Stimulated activated CD4-positive, alpha-beta T cell treated with anti-CD3 and anti-CD28 coated beads, TNF-alpha, amount 100 ng/mL, for 48 hours (primary cell): ENCODE results near the gene OTX2.

Experiments
- DNase-seq, 3 donors: peaks; one replicate each; pipeline ENCODE4 v3.0.0-alpha.2; 2020; ENCODE audit warnings: low read depth in 3 of 3

The OTX2 gene

DNA sequence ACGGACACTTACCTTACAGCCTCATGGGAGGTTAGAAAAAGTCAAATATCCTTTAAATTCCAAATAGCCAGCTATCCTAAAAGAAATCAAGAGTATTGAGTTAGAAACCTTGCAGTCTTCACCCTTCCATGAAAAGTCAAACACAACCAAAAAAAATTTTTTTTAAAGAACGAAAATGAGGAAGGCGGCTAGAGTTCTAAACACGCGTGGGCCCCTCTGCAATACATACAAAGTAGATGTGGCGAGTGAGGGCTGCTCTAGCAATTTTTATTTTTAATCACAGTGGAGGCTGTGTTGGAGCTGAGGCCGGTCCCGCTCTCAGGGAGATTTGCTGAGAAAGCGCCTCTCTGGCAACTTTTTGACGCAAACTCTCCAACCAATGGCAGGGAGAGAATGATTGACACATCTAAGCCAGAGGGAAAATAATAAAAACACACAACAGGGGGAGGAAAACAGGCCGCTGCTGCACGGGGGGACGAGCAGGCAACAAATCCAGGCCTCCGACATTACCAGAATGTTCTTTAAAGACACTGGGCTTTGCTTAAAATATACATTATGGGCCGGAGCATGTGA is at the start of gene OTX2:
Gene OTX2 (minus strand): TSS at position 333 of the 573 bp plus-strand sequence. CDS start 5,023 bp downstream, outside the sequence.
- DNase-seq, result no peak

- DNase-seq, result no peak
Observed at GRCh38 chr14:56858422-56858821, 48.1 kb upstream of the OTX2 start.

- DNase-seq, result no peak
Observed at GRCh38 chr14:56857216-56857615, 46.9 kb upstream of the OTX2 start.

DNA sequence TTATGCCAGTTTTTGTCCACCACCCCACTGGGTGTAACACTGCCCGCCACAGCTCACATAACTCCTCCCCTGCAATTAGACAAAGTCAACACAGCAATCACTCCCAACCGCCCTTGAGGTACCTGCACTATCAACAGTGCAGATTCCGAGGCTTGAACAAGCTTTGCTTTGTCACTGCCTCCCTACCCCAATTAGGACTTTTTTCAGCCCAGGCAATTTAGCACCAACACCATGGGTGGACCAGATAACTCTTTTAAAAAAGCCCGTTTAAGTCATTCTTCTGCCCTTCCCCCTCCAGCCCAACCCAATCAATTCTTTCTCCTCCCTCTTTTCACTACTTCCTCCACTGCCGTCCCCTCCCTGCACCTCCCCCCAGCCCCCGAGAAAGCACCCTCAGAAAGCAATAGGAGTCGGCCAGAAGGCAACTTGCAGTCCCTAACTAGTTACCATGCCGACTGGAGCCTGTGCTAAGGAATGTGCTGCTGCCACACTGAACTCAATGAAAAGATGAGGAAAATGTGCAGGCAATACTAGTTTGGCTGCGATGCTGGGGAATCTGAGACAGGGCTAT is 45.7 kb upstream of the OTX2 start:
- DNase-seq, result no peak

GRCh38 chr14:56854325-56854724 is 44.0 kb upstream of the OTX2 start:
- DNase-seq, result no peak

- DNase-seq, result no peak
Observed at GRCh38 chr14:56846970-56847930, 37.0 kb upstream of the OTX2 start.

DNA sequence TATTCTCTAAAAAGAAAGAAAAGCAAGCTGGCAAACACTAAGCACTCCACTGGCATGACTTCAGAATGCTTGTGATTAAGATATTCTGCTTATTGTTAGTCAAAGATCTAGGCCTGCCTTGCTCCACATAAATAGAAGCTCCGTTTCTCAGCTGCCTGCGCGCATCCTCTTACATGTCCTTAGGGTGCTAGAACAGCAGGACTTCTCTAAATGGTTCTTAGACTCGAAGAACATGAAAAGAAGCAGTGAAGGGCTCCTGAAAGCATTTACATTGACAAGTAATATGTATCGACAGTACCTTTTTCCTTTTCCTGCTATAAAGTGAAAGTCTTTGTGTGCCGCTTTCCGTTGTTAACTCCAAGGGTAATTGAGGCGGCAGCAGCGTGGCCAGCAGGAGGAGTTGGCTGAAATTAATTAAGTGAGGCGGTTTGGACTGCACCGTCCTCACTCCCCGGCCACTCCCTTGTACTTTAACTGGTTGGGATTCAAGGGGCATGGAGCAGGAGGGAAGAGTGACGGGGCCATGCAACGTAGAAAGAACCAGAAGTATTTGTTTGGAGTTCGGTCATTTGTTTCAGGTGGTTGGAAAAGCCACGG is 34.2 kb upstream of the OTX2 start:
- DNase-seq, result no peak

- DNase-seq, result no peak
Observed at GRCh38 chr14:56841611-56842010, 31.3 kb upstream of the OTX2 start.

DNA sequence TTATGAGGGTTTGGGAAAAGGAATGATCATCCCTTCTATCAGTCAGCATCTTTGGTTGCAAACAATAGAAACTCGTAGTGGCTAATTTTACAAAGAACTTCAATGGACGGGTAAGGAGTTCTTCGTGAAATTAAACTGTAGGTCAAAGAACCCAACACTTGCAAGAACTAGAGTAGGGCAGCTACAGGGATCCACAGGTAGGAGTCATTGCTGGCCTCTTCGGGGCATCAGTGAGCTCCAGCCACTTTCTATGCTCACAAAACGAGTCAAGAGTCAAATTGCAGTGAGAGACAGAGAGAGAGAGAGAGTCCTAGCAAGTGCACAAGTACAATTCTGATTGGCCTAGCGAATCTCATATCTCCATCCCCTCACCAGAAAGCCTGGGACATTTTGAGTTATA is 29.9 kb upstream of the OTX2 start:
- DNase-seq, result no peak

GRCh38 chr14:56829151-56829550 is 18.9 kb upstream of the OTX2 start:
- DNase-seq, result no peak

DNA sequence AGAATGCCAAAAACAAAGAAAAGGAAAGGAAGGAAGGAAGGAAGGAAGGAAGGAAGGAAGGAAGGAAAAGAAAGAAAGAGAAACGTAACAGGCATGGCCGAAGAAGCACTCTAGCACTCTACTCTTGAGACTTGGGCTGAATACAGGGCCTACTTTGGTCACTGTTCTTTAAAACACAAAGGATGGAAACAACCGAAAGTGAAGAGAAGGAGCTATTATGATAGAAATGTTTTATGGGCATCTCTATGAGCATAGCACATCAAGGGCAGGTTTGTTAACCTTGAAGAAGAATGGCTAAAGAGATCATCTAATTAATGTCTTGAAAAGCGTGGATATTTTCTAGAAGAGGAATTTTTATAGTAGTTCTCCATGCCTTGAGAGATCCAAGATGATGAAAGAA is 15.9 kb upstream of the OTX2 start:
- no peak for DNase-seq

GRCh38 chr14:56821805-56822610 is 11.7 kb upstream of the OTX2 start:
- DNase-seq, result no peak

GRCh38 chr14:56821177-56821576 is 10.9 kb upstream of the OTX2 start:
- no peak for DNase-seq

DNA sequence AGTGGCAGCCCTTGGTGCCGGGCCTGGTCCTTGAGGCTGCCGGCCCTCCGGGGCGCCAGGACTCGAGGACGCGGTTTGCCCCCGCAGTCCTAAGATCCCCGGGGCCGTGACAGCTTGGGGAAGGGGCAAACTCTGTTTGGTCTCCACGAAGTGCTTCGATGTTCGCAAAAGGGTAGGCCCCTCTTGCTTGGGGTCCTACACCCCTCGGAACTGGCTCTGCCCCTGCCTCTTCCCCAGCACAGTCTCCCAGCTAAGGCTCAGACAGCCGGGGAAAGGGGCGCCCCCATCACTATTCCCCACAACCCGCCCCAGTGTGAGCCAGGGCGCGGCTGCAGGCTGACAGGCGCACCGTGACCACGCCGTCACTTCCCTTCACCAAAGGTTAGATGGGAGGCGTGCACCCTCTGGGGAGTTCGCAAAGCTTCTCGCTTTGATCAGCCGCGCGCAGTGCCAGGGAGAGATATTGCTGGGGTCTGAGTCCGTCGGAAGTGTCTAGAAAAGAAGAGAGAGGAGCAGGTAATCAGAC is 7.2 kb upstream of the OTX2 start:
- no peak for DNase-seq

GRCh38 chr14:56816574-56817391 is 6.5 kb upstream of the OTX2 start:
- no peak for DNase-seq

DNA sequence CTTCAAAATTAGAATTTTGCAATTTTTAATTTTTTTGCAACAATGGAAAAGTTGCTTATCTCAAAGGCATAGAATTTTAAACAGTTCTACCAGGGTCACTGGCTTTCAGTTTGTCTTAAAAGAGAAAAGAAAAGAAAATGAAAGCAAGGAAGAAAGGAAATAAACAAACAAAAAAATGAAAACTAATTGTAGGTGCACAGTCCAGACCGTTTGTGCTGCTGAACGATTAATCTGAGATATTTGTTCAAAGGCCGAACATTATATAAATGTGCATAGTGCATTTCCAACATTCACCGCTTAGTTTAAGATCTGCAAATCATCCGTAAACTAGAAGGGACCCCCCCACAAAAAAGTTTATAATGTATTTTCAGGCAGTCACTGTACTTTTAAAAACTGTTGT is 5.5 kb upstream of the OTX2 start:
- no peak for DNase-seq

DNA sequence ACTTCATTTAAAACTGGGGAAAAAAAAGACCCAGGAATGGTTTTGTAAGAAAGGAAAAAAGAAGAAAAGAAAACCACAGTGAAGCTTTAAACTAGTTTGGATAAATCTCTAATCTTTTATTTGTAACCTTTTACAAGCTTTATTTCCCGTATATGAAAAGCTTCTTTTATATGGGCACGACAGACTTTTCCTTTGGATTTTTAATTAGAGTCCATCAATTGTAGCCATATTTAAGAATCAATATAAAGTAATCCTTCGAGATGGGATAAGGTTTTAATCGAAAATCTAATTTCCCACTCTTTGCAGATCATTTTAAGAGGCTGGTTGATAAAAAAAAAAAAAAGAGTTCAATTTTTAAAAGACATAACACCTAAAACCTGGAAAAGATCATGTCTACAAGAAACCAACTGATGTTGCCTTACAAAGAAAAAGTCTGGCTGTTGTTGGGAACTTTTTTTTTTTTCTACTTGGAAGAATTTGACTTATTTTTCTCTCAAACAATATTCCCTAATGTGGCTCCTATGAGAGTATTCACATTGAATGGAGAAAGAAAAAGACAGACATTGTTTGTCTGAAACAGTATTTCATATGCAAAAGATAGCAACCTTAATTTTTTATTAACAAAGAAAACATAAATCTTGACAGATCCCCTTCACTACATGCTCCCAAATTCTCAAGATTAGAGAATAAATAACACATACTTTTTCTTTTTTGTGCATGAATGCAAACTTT is 4.9 kb upstream of the OTX2 start:
- DNase-seq, result no peak

GRCh38 chr14:56814519-56814959 is 4.3 kb upstream of the OTX2 start:
- DNase-seq, result no peak

DNA sequence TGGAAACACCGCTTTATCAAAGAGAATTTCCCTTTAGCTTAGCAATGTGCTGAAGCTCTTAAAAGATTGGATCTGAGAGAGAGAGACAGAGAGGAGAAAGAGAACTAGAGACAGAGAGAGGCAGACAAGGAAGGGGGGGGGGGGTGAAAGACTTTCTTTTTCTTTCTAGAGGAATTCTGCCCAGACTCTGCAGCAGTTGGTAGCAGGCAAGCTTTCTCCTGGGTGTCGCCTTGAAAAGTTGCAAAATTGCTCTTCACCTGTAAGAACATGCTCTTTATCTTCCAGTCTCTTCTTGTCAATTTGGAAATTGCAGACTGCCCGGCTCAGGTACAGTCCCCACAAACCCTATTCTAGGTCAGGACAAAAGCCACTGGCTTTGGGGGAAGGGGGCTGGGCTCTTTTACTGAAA is 2.9 kb upstream of the OTX2 start:
- no peak for DNase-seq
